ENCODE data around the gene PPIP5K2.
"Not testable (repeated sequence)": the region's sequence is repeated elsewhere in the genome, so short reads cannot be mapped to it uniquely, and the experiment has no call there.

The PPIP5K2 gene

GRCh38 chr5:103126557-103126956 lies 6.5 kb downstream of the PPIP5K2 start:
- no peak for DNase-seq

GRCh38 chr5:103127292-103127817 lies 7.3 kb downstream of the PPIP5K2 start:
- DNase-seq = no peak

GRCh38 chr5:103128202-103128601 lies 8.1 kb downstream of the PPIP5K2 start:
- DNase-seq = no peak

GRCh38 chr5:103132684-103133083 lies 12.6 kb downstream of the PPIP5K2 start:
- DNase-seq = no peak

GRCh38 chr5:103133231-103133630 lies 13.1 kb downstream of the PPIP5K2 start:
- no peak for DNase-seq

GRCh38 chr5:103135461-103135860 lies 15.4 kb downstream of the PPIP5K2 start:
- no peak for DNase-seq

- no peak for DNase-seq
Measured at GRCh38 chr5:103138202-103138690, 18.1 kb downstream of the PPIP5K2 start.

DNA sequence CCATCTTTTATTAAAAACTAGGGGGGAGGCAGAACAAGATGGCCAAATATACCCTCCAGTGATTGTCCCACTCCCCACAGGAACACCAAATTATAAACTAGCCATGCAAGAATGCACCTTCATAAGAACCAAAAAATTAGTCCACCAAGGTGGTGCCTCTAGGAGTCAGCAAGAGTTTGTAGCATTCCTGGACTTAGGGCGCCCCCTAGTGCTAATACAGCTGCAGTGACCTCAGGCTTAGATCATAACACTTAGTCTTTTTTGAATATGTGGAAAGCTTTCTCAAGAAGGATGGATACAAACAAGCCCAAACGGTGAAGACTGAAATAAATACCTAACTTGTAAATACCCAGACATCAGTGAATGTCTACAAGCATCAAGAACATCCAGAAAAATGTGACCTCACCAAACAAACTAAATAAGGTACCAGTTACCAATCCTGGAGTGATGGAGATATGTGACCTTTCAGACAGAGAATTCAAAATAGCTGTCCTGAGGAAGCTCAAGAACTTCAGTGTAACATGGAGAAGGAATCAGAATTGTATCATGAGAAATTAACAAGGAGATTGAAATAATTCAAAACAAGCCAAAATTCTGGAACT lies 19.3 kb downstream of the PPIP5K2 start:
- no peak for DNase-seq

DNA sequence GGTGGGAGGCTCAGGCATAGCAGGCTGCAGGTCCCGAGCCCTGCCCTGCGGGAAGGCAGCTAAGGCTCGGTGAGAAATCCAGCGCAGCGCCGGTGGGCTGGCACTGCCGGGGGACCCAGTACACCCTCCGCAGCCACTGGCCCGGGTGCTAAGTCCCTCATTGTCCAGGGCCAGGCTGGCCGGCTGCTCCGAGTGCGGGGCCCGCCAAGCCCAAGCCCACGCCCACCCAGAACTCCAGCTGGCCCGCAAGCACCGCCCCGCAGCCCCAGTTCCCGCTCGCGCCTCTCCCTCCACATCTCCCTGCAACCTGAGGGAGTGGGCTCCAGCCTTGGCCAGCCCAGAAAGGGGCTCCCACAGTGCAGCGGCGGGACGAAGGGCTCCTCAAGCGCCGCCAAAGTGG lies 22.0 kb downstream of the PPIP5K2 start:
- DNase-seq = not testable (repeated sequence)

DNA sequence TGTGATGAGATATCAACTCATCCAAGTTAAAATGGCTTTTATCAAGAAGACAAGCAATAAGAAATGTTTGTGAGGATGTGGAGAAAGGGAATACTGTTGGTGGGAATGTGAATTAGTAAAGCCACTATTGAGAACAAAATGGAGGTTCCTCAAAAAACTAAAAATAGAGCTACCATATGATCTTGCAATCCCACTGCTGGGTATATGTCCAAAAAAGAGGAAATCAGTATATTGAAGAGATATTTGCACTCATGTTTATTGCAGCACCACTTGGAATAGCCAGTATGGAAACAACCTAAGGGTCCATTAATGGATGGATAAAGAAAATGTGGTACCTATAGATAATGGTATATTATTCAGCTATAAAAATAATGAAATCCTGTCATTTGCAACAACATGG lies 25.1 kb downstream of the PPIP5K2 start:
- no peak for DNase-seq

DNA sequence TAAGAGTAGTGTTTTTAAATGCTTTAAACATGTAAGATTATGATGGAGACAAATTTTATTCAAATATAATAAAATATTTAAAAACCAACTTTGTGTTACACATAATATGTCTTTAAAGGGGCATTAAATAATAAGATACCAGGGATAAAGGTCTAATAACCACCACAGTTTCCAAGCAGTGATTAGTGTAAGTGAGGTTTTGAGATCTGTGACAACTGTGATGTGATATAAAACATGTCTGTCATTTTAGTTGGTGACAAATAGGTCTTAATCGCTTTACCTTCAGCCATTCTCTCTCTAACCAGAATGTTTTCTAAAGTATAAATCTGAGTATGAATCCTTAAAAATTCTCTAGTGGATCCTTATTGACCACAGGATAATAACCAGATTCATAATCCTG lies 28.1 kb downstream of the PPIP5K2 start:
- no peak for DNase-seq

- DNase-seq = no peak
Measured at GRCh38 chr5:103151156-103151555, 31.1 kb downstream of the PPIP5K2 start.

- DNase-seq = no peak
Measured at GRCh38 chr5:103166706-103167105, 46.6 kb downstream of the PPIP5K2 start.

- no peak for DNase-seq
Measured at GRCh38 chr5:103174147-103174546, 54.0 kb downstream of the PPIP5K2 start.

GRCh38 chr5:103177543-103177942 lies 57.4 kb downstream of the PPIP5K2 start:
- DNase-seq = no peak

- DNase-seq = no peak
Measured at GRCh38 chr5:103178167-103178566, 58.1 kb downstream of the PPIP5K2 start.

DNA sequence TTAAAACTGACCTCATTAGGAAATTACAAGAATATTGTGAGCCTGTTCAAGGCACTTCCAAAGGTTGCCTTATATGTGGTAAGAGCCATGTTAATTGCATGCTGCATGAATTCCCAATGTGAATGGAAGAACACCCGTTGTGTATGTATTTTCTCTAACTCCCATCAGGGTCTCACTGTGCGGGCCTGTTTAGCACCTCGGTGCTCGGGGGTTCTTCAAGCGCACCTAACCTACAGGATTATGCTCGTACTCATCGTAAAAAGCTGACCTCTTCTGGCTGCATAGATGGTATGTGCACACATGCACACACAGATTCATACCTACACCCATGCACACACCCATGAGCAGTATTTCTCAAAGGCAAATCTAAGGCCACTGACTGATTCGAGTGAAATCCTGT lies 66.1 kb downstream of the PPIP5K2 start:
- DNase-seq = no peak

DNA sequence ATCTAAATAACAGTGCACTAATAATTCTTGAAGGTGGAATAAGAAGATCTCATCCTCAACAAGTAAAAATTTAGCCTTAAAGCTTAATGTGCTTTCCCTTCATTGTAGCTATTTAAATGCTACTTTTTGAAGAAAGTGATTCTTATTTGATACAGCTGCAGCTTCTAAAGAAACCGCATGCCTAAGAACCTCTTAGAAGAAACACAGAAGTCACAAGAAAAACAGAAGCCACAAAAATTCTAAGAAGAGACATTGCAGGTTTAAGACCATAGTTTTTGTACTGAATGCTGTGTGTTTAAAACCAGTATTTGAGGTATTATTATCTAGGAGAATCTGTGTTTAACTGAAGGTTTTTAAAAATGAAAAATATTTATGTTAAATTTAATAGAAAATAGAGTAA lies 68.3 kb downstream of the PPIP5K2 start:
- no peak for DNase-seq

- DNase-seq = no peak
Measured at GRCh38 chr5:103203226-103203625, 83.1 kb downstream of the PPIP5K2 start.

DNA sequence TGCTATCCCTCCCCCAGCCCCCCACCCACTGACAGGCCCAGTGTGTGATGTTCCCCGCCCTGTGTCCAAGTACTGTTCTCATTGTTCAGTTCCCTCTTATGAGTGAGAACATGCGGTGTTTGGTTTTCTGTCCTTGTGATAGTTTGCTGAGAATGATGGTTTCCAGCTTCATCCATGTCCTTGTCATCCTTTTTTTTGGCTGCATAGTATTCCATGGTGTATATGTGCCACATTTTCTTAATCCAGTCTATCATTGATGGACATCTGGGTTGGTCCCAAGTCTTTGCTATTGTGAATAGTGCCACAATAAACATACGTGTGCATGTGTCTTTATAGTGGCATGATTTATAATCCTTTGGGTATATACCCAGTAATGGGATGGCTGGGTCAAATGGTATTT lies 84.9 kb downstream of the PPIP5K2 start:
- not testable (repeated sequence) for DNase-seq

DNA sequence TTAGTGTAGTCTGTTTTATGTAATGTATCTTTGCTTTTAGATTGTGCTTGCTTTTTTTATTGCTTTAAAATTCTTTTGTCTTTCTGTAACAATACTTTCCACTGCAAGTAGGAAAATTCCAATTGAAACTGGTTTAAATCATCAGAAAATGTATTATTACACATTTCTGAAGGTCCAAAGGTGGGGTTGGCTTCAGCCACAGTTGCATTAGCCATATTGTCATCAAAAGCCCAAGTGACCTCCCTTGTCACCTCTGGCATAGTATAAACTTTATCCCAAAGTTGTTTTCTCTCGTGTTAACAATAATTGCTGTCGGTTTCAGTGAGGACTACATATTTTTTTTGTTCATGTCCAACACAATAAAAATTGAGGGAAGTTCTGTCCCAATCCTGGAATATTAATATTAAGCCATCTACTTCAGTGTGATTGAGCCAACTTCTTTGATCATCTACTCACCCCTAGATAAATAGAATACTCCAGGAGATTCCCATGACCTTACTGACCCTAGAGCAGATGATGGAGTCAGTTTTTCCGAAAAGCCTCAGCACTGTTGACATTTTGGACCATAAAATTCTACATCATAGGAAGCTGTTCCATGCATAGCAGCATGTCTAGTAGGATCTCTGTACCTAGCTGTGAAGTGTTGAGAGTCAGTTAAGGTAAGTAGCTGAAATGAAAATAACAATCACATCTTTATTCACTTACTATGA lies 86.0 kb downstream of the PPIP5K2 start:
- no peak for DNase-seq

GRCh38 chr5:103207011-103207410 lies 86.9 kb downstream of the PPIP5K2 start:
- DNase-seq = no peak

GRCh38 chr5:103207653-103208052 lies 87.6 kb downstream of the PPIP5K2 start:
- no peak for DNase-seq

DNA sequence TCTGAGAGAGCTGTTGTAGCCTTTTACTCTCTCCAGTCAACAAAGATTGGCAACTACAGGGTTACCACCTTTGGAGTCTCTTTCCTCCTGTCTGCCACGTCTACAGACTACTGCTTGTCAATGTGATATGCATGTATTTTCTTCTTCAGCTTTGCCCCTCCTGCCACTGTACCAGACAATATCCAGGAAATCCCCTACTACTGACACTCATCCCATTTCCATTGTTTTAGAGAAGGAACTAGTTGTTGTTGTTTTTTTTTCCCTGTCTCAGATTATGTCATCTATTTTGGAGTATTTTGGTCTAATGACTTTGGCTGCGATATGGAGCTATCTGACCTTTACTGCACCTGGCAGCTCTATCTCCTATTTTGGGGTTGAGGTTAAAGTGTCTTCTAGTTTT lies 88.4 kb downstream of the PPIP5K2 start:
- DNase-seq = no peak

All from activated gamma-delta T cell (primary cell).